Aorta (tissue), 5 donors: ENCODE data around the gene PHF23. TPM values are rescaled to one million over a fixed set of nuclear protein-coding genes. Genes with fewer than 3 reads are reported as not detected.

ENCODE experiments used
- ATAC-seq: fragments of 200-7000 bp; cut with Tn5 transposase; one replicate; pipeline ENCODE4 v1.9.1; 2022; ENCODE audit warnings: moderate library complexity; ENCODE audit not compliant: low FRiP score
- DNase-seq, 2 donors: peaks; one replicate each; pipeline ENCODE4 v3.0.0-alpha.2; 2020
- H3K27ac ChIP-seq, 2 donors: one replicate each; pipeline ENCODE4 v1.5.1; 2013; ENCODE audit warnings: low read length in 2 of 2, mild to moderate bottlenecking in 2 of 2, moderate library complexity in 2 of 2, control low read depth in 1 of 2, inconsistent platforms in 1 of 2, low read depth in 1 of 2
- H3K27me3 ChIP-seq, 2 donors: one replicate each; pipeline ENCODE4 v1.6.1; 2013; ENCODE audit warnings: control low read depth in 1 of 2, low read length in 1 of 2, mild to moderate bottlenecking in 1 of 2, moderate library complexity in 1 of 2; ENCODE audit not compliant: insufficient read depth in 2 of 2, control insufficient read depth in 1 of 2
- H3K36me3 ChIP-seq, 2 donors: one replicate each; pipeline ENCODE4 v1.6.1; 2013; ENCODE audit warnings: control low read depth in 1 of 2, low read length in 1 of 2, mild to moderate bottlenecking in 1 of 2; ENCODE audit not compliant: insufficient read depth in 2 of 2, control insufficient read depth in 1 of 2
- H3K4me1 ChIP-seq, 2 donors: one replicate each; pipeline ENCODE4 v1.6.1; 2013; ENCODE audit warnings: low read length in 2 of 2, control low read depth in 1 of 2, mild to moderate bottlenecking in 1 of 2, moderate library complexity in 1 of 2; ENCODE audit not compliant: insufficient read depth in 2 of 2, control insufficient read depth in 1 of 2
- H3K4me3 ChIP-seq, 2 donors: one replicate each; pipeline ENCODE4 v1.5.1; 2013; ENCODE audit warnings: low read length in 2 of 2, control low read depth in 1 of 2, mild to moderate bottlenecking in 1 of 2
- H3K9me3 ChIP-seq: one replicate; pipeline ENCODE4 v1.6.1; 2013; ENCODE audit warnings: mild to moderate bottlenecking, low read length; ENCODE audit not compliant: control insufficient read depth
- WGBS, 2 donors: extraction: QIAGEN DNeasy Blood & Tissue Kit; methylation state at CpG; one replicate each; pipeline ENCODE4 v1.1.7; 2013; 5-methylcytosine and 5-hydroxymethylcytosine counted together
- intact Hi-C, 2 donors: fragments of 100-400 bp; cut with DNase I; formaldehyde crosslinking; loops; one replicate each; pipeline versions ENCODE4 v1.14.2 to v1.15.0; 2022
- polyA plus RNA-seq, 2 donors: library from polyadenylated mRNA; stranded (reverse); fragments of 200-250 nt; gene quantifications; one replicate each; pipeline ENCODE4 v1.2.3, GENCODE V29; 2013
- total RNA-seq, 2 donors: library from RNA; stranded (reverse); fragmentation: NEBNext Ultra II Directional; extraction: Animal tissue kit (Norgen Biotek cat#: 25700); gene quantifications; one replicate each; pipeline ENCODE4 v1.2.1, GENCODE V29; 2021
- donor health status: healthy with polysubstance abuse.
- donor health status: Bipolar disorder and iron deficiency.
- donor health status: DM: no; HTN: no; CAD: no.
- donor health status: DM: no; HTN: no; CAD: no.
- donor health status: DM: yes; HTN: yes; CAD: no.

PHF23 gene
- total and polyA plus RNA-seq, 4 donors = 19.2 to 30.8 (median 26.4) TPM

- Histone ChIP-seq H3K36me3 (no peaks in the 10 kb centered on the region), H3K4me1 (no peaks in the 10 kb centered on the region), H3K4me3 (peak overlapping the region in 1 of 2 donors; percentile 3), H3K27me3 (no peaks in the 10 kb centered on the region), H3K9me3 (no peaks in the 10 kb centered on the region), H3K27ac (peak overlapping the region in 1 of 2 donors; percentile 55)
- intact Hi-C loops = loop anchor here (1.0 to 5.0 kb wide), 2 partner anchors 16 to 67 kb away; no protein-coding TSS in a partner anchor
- ATAC-seq = peak; percentile 94
- DNase-seq = peak; percentile 86 to 95
- 0 to 1% methylated on average over 29 of the region's 29 CpGs for WGBS, 2 donors
Measured at GRCh38 chr17:7280519-7281073, 41.3 kb upstream of the PHF23 start.

- intact Hi-C loops = no loop called here
- Histone ChIP-seq H3K36me3 (no peaks in the 10 kb centered on the region), H3K9me3 (no peaks in the 10 kb centered on the region), H3K27ac (no peak overlapping the region), H3K4me1 (no peaks in the 10 kb centered on the region), H3K27me3 (no peaks in the 10 kb centered on the region), H3K4me3 (no peak overlapping the region)
- no peak for DNase-seq
- no peak for ATAC-seq
- 89 to 90% methylated on average over 8 of the region's 8 CpGs for WGBS, 2 donors
Measured at GRCh38 chr17:7279448-7279847, 40.2 kb upstream of the PHF23 start.

GRCh38 chr17:7266784-7267183 lies 27.5 kb upstream of the PHF23 start:
- ATAC-seq = no peak
- no peaks in the 10 kb centered on the region for H3K36me3 ChIP-seq
- intact Hi-C loops = no loop called here
- DNase-seq = no peak
- peaks cover 0 to 3% of the 10 kb centered on the region in 2 donors for H3K27me3 ChIP-seq
- no peaks in the 10 kb centered on the region for H3K4me1 ChIP-seq
- no peak overlapping the region for H3K27ac ChIP-seq
- H3K4me3 ChIP-seq = no peak overlapping the region
- no peaks in the 10 kb centered on the region for H3K9me3 ChIP-seq
- WGBS, 2 donors = 31 to 65% methylated on average over 1 of the region's 1 CpG

- intact Hi-C loops = no loop called here
- no peak for ATAC-seq
- no peaks in the 10 kb centered on the region for H3K9me3 ChIP-seq
- no peaks in the 10 kb centered on the region for H3K4me1 ChIP-seq
- H3K27ac ChIP-seq = no peak overlapping the region
- H3K27me3 ChIP-seq = peaks cover 0 to 3% of the 10 kb centered on the region in 2 donors
- no peak for DNase-seq
- peaks cover 0 to 1% of the 10 kb centered on the region in 2 donors for H3K36me3 ChIP-seq
- H3K4me3 ChIP-seq = no peak overlapping the region
- WGBS, 2 donors = 54 to 55% methylated on average over 4 of the region's 4 CpGs
Measured at GRCh38 chr17:7263801-7264078, 24.5 kb upstream of the PHF23 start.

- no peak for DNase-seq
- Histone ChIP-seq H3K36me3 (peaks cover 0 to 1% of the 10 kb centered on the region in 2 donors), H3K27me3 (peaks cover 0 to 3% of the 10 kb centered on the region in 2 donors), H3K9me3 (no peaks in the 10 kb centered on the region), H3K4me1 (no peaks in the 10 kb centered on the region), H3K4me3 (no peak overlapping the region), H3K27ac (no peak overlapping the region)
- 7 to 10% methylated on average over 26 of the region's 26 CpGs for WGBS, 2 donors
- ATAC-seq = peak; percentile 4
- intact Hi-C loops = no loop called here
Measured at GRCh38 chr17:7262935-7263800, 23.9 kb upstream of the PHF23 start.

- H3K27me3 ChIP-seq = peaks cover 0 to 3% of the 10 kb centered on the region in 2 donors
- WGBS, 2 donors = 3 to 4% methylated on average over 58 to 64 of the region's 64 CpGs
- H3K27ac ChIP-seq = no peak within 1 kb of the TSS
- DNase-seq = no peak
- H3K9me3 ChIP-seq = no peaks in the 10 kb centered on the region
- intact Hi-C loops = no loop called here
- H3K4me1 ChIP-seq = no peaks in the 10 kb centered on the region
- H3K4me3 ChIP-seq = no peak within 1 kb of the TSS
- ATAC-seq = peak; percentile 9
- peaks cover 0 to 1% of the 10 kb centered on the region in 2 donors for H3K36me3 ChIP-seq
Measured at GRCh38 chr17:7262192-7262934, 23.1 kb upstream of the PHF23 start, which contains the start of gene CLDN7. Gene CLDN7, minus strand, starts transcription at chr17:7262478. Its CDS starts 435 bp downstream, at chr17:7262043.

- intact Hi-C loops = no loop called here
- ATAC-seq (peak; percentile 15), DNase-seq (no peak)
- Histone ChIP-seq H3K36me3 (peaks cover 0 to 4% of the 10 kb centered on the region in 2 donors), H3K27me3 (peaks cover 0 to 3% of the 10 kb centered on the region in 2 donors), H3K4me3 (no peak overlapping the region), H3K4me1 (no peaks in the 10 kb centered on the region), H3K27ac (no peak overlapping the region), H3K9me3 (no peaks in the 10 kb centered on the region)
- WGBS, 2 donors = 6 to 7% methylated on average over 50 to 71 of the region's 71 CpGs
Measured at GRCh38 chr17:7261379-7262191, 22.3 kb upstream of the PHF23 start.
